IPS DF 4.7 (cell line): ENCODE results near the gene LSS.

ENCODE experiments used
- DNase-seq: peaks from one replicate; pipeline ENCODE4 v3.0.0-alpha.2; 2013; ENCODE audit warnings: low spot score; ENCODE audit errors: extremely low read depth

LSS gene

GRCh38 chr21:46219591-46220239 lies 8.9 kb downstream of the LSS start:
- no peak for DNase-seq

DNA sequence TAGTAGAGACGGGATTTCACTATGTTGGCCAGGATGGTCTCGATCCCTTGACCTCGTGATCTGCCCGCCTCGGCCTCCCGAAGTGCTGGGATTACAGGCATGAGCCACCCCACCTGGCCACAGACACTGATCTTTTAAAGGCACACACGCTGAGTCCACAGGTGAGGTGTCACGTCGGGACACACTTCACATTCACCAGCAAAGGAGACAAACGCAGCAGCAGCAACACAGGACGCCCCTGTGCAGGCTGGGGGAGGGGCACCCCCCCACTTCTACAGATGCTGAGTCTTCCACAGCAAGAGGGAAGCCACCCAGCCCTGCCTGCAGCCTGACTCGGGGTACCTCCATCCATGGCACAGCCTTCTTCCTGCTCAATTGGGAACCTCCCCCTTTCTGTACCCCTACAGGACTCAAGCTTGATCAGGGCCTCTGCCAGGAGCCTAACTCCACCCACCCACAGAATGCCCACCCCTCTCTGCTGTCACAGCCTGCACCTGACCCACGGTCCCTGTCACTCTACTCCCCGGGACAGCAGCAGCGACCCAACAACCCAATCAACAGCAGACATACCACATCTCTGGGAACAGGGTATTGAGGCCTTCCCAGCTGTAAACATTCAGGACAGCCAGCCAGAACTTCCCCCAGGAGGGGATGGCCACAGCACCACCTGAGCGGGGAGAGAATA lies 9.5 kb downstream of the LSS start:
- DNase-seq: no peak

DNA sequence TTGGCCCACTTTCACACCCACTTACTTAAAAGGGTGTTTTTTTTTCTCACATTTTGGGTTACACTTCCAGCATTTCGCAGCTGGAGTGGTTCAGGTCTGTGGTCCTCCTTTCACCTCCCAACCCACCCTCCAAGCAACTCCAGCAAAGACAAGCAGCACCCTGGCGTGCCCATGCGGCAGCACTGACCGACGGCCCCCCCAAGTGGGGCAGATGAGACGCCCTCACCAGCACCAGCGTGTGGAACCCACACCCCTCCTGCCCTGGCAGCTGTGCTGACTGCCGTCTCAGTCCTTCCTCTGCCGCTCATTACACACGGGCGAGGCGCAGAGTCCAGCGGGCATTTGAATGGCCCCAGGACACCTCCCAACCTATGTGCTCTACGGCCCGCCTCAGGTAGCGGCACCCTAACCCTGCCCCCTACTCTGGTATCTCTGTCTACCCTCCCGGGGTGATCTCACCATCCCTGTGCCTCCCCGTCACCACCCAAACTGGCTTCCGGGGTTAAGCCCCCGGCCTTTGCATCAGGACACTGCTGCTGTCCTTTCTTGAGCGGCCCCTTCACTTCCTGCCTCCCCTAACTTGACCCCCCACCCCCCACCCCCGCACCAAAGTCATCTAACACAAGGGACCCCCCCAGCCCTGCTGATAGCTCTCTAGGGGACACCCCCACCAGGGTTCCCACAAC lies 10.9 kb downstream of the LSS start:
- no peak for DNase-seq

DNA sequence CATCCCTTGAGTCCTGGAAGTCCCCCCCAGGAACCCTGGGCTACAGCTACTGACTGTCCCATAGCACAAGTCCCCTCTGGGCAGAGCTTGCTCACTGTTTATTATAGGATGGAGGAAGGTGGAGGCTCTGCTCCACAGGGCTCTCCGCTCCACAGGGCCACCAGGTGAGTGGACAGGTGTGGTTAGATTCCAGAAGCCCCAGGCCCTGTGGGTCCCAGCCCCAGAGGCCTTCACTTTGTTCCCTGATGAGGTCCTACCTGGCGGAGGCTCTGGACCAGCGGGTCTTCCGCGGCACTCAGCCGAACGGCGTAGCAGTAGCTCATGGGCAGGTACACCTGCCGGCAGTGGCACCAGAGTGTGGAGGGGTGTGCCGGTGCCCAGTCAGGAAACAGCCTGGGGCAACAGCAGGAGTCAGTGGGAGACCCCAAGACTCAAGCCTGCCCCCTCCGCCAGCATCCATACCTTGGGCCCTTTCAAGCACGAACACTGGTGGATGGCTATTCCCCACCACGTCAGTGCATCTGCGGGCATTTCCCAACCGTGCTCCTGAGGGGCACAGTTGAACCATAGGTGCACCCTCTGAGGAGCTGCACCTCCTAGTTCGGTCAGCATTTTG lies 12.3 kb downstream of the LSS start:
- DNase-seq: no peak

DNA sequence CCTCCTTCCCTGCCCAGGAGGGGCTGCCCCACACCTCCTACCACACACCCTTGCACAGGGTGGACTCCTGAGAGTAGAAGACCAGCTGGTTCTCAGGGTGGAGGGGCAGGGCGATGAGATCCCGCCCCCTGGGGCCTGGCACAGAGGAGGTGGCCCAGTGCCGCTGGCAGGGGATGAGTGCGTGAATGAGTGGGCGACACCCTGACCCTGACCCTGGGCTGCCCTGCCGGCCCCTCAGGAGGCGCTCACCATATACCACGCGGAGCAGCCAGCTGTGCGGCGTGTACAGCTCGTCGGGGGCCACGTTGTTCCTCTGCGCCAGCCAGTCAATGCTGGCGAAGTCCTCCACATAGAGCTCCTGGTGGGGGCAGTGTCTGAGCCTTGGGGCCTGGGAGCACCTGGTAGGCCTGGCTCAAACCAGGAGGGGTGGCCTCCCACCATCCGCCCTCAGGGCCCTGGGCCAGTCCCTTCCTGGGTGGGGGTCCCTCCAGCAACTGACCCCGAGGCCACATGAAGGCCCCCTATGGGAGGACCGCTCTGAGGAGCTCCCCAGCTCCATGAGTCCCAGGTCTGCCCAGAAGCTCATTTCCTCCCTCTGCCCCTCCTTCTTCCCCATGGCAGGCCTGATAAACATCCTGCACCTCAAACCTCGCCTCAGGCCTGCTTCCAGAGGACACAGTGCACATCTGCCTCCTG lies 13.0 kb downstream of the LSS start:
- no peak for DNase-seq

GRCh38 chr21:46214478-46215340 lies 13.9 kb downstream of the LSS start:
- no peak for DNase-seq

DNA sequence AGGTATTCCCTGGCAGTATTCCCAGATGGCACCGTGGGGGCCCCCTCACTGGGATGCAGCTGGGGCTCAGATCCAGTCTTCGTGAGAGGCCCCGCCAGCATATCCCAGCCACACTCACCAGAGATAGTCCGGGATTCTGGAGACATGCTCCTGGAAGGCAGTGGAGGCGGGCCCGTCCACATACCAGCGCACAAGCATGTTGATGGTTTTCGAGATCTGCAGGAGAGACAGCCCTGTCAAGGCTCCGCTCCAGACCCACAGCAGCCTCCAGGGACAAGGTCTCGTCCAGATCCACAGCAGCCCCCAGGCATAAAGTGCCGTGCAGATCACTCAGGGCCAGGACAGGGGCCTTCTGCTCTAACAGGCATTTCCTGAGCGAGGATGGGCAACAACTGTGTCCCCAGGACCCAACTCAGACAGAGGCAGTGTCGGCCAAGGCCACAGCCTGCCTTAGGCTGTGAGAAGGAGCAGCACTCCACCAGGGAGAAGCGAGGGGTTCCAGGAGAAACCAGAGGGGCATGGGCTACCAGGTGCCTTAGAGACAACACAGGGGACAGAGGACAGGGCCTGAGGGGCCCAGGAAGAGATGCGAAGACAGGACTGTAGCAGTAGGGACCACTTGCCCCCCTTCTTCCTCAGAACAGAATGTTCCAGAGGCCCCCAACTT lies 14.8 kb downstream of the LSS start:
- DNase-seq: no peak

DNA sequence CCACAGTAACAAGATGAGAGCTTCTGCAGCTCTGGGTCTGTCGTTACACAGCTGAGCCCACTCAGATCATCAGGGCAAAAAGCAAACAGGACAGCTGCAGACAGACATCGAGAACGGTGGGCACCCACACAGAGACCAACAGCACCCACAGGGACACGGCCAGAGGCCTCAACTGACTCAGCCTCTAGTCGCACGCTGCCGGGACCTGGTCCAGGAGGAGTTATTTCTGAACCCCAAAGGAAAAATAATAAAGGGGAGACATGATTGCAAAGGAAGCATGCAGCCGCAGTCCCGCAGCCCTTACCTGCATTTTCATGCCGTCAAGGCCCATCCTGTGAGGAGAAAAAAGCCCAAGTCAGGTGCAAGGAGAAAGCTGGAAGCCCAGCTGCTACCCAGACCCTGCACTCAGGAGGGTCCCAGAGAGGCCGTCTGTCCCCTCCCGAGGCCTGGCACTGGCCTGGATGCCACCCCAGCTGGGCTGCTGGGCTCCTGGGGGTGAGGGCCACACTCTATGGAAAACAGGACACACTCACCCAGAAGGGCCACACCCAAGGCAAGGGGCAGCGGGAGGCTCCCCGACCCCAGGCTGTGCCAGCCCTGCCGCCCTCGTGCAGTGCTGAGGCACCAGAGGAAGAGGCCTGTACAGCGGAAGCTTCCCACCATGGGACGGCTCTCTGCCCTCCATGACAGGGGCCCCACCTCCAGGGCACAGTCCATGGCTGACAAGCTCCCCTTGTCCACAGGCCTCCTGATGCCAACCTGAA lies 15.7 kb downstream of the LSS start:
- DNase-seq: no peak

GRCh38 chr21:46211786-46212720 lies 16.5 kb downstream of the LSS start:
- DNase-seq: no peak

- no peak for DNase-seq
Measured at GRCh38 chr21:46211376-46211775, 17.2 kb downstream of the LSS start.

GRCh38 chr21:46210378-46211136 lies 18.0 kb downstream of the LSS start:
- DNase-seq: no peak

DNA sequence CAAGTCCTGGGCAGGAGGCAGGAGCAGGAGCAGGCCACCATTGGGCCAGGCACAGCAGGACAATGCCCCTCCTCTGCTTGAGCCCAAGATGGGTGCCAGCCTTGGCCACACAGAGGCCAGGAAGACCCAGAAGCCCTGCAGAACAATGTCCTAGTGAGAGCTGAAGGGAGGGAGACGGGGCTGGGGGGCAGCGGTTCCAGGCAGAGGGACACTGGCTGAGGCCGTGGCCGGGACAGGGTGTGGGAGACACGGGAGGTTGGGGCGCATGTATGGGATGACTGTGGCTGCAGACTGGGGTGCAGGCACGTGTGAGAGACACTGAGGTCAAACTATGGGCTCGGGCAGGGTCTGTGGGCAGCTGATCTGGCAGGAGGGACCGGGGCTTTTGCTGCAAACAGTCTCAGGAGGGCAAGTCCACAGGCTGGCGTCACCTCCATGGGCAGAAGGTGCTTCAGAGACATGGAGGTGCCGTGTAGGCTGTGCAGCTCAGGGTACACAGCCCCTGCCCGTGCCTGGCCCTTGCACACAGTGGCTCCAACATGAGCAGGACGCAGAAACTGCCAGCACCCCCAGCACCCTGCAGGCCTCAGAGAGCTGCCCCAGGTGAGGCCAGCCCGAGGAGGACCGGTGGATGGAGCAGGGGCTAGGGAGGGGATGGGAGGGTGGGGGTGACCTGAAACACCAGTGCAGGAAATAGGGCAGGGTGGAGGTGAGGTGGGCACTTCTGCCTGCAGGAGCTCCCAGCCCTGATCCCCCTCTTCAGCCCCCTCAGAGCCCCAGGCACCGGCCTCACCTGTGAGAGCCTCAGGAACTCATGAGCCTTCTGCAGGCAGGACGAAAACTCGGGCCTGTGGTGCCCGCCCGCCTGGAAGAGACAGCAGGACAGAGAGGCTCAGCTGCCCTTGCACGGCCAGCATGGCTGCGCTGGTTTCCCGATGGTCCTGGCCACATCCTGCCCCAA lies 19.5 kb downstream of the LSS start:
- DNase-seq: no peak

DNA sequence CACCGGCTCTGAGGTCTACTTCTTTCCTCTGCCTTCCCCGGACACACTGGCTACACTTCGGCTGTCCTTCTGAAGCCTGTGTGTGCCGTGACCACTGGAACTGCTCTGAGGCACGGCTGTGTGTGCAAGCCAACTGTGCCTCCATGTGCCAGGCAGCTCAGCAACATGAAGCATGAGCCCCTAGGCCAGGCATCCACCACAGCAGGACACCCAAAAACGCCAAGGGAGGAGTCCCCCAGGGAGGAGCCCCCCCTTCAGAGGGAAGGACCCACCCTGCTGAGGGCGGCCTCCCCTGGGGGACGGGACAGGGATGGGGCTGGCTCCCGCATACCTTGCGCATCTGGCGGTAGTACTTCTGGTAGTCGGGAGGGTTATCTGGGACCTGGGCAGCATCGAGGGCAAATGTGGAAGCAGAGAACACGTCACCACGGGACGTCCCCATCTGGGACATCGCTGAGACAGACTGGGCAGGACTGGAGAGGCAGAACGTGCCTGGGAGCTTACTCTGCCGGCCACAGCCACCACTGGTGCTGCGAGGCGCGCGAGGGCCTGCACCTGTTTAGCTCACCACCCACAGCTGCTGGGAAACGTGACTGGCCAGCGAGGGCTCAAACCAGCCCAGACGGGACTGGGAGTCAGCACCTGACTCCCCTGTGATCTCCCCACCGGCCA lies 20.5 kb downstream of the LSS start:
- DNase-seq: no peak

DNA sequence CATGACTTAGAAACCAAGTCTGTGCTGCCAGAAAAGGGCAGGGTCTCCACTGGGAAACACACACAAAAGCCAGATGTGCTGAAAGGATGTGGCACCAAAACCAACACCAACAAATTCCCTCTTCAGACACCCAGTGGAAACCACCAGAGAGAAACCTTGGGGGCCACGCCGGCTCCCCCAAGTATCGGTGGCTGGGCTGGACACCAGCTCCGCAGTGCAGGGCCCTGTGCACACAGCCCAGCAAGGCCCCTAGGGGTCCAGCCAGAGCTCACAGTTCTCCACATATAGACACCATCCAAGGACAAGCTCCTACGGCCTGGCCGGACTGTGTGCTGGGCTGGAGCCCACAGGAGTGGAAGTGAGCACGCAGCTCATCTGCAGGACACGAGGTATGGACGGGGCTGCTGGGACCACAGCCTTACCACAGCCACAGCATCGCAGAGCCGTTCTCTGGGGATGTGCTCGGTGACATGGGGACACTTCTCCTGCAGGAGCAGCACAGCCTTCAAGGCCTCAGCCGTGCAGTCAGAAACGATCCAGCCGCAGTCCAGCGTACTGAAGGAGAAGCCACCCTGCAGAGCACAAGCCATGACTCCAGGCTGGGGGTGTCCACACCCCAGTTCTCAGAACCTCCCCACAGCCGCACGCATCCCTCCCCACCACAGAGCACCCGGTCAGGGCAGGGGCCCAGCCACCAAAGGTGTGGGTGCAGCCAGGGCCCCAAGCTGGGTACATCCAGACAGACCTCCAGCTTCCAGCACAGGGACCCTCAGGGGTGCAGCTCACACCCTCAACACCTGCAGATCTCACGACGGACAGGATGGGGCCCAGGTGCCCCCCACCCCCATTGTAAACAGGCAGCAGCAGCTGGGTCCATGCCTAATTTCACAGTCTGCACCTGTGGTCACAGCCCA lies 21.3 kb downstream of the LSS start:
- no peak for DNase-seq
